Measurements from ENCODE around the gene PLEKHA1. TPM values are rescaled to one million over a fixed set of nuclear protein-coding genes. Genes with fewer than 3 reads are reported as not detected.

PLEKHA1 gene
- polyA plus RNA-seq, 4 donors: 37.4 to 102 (median 96.2) TPM

DNA sequence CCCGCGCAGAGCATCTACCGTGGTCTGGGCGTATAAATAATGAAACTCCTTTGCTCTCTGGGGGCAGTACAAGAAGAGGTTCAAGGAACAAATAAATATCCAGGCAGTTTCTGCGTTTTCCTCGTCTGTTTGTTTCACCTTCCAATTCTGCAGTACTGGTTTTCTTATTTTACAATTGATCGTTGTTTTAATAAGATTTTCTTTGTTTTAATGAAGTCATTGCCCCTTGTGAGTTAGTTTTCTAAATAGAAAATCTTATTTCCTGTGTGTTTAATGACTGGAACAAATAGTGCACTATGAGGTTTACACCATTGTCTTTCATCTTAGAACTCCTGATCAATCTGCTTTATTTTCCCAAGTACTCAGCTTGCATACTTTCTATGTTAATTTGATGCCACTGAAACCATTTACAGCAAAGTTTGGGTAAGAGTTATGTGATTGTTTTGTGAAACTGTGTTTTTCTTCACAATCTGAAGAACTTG is 1.2 kb downstream of the PLEKHA1 start:
- peak in 1 of 4 donors; percentile 23 for DNase-seq (ENCODE audit: low read depth in 4 of 4, low spot score in 3 of 4)

DNA sequence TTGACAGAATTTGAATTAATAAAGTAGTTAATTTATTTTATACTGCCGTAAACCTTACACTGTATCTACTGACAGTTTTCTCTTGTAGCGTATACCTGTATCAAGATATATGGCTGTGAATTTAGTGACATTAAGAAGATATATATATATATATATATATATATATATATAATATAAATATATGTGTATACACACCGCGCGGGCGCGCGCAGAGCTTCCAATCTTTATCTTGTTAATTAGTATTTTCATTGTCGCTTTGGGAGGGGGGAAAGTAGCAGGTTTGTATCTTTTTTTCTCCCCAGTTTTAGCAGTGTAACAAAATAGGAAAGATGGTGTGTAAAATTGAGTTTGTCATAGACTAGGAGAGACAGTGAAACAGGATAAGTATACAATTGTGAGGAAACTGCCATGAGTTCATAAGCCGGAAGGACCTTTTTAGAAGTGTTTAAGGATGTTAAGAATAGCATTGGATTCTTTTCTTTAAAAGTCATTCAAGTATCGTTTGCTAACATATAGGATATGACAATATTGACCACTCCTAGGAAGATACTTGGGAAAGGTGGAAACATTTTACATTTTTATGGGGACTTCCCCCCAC is 2.0 kb downstream of the PLEKHA1 start:
- no peak for DNase-seq (ENCODE audit: low read depth in 4 of 4, low spot score in 3 of 4)

DNA sequence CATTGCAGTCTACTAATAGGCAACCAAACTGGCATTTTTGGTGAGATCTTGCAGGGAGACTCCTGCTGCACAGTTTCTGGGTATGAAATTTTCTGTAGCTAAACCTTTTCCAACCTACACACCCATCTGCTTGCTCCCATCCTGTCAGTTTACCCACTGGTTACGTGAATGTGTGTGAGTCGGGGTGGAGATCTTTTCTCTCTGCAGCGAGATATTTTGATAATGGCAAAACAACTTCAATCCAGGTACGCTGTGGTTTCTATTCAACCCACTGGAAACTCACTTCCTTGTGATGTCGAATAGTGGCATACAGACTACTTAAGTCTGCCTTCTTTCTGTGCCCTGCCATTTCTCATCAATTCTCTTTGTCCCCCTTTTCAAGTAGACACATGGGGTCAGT is 4.5 kb downstream of the PLEKHA1 start:
- no peak for DNase-seq (ENCODE audit: low read depth in 4 of 4, low spot score in 3 of 4)

DNA sequence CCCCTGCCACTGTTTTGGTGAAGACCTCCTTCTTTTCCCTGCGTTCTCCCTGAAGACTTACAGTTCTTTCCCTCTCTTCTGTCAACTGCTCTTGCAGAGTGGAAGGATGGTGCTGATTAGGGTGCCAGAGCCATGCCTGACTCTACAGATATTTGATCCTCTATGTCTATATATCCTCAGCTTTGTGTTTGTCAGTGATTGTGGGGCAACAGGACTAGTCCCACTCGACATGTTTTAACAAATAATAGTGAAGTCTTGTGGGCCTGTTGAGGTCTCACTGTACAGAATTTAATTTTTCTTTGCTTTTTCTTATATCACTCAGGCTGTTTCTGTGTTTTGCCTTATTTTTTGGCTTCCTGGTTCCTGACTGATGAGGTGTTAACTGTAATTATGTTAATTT is 5.0 kb downstream of the PLEKHA1 start:
- no peak for DNase-seq (ENCODE audit: low read depth in 4 of 4, low spot score in 3 of 4)

DNA sequence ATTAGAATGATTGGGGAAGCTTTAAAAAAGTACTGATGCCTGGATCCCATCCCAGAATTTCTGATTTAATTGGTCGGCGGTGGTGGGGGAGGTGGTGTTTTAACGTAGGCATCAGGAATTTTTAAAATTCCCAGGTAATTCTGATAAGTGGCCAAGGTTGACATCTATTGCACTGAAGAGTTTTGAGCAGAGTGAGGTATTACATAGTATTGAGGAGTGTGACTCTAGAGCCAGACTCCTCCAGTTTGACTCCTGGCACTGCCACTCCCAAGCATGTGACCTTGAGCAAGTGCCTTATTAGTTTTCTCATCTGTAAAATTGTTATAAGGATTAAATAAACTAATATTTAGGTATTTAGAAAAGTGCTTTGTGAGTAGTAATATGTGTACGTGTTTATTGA is 6.2 kb downstream of the PLEKHA1 start:
- no peak for DNase-seq (ENCODE audit: low read depth in 4 of 4, low spot score in 3 of 4)

DNA sequence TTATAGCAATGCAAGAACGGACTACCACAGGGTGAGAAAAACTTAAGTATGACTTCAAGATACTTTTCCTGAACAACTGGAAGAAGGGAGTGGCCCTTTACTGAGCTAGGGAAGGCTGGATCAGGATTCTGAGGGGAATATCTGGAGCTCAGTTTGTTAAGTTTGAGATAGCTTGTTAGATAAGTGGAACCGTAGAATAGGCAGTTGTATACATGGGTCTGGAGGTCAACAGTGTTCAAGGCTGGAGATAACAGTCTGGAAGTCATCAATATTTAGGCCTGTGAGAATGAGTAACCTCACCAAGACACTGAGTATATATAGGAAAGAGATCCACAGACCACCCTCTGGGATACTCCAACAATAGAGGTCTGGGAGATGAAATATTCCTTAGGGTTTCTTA is 7.2 kb downstream of the PLEKHA1 start:
- no peak for DNase-seq (ENCODE audit: low read depth in 4 of 4, low spot score in 3 of 4)

DNA sequence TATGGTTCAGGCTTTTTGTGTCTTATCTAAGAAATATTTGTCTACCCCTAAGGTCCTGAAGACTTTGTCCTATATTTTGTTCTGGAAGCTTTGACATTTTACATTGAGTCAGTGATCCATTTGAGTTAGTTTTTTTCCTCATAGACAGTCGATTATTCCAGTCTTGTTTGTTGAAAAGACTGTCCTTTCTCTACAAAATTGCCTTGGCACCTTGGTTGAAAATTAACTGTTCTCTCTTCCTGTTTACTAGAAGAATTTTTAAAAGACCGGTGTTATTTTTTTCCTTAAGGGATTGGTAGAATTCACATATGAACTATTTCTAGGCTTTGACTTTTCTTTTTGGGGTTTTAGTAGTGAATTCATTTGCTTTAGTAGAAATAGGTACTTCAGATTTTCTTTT is 12.0 kb downstream of the PLEKHA1 start:
- DNase-seq (ENCODE audit: low read depth in 4 of 4, low spot score in 3 of 4): no peak

DNA sequence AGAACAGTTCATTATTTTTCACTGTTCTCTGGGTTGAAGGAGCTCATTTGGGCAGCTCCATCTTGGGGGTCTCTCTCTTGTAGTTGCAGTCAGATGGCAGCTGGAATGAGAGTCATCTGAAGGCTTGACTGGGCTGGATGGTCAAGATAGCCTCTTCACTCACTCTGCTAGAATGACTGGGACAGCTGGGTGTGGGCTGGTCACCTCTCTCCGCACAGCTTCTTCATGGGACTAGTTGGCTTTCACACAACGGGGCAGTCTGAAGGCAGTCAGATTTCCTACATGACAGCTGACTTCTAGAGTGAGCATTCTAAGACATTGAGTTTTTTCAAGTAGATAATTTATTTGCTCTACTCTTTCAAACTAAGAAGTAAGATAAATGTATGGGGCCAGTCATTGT is 13.1 kb downstream of the PLEKHA1 start:
- DNase-seq (ENCODE audit: low read depth in 4 of 4, low spot score in 3 of 4): no peak

DNA sequence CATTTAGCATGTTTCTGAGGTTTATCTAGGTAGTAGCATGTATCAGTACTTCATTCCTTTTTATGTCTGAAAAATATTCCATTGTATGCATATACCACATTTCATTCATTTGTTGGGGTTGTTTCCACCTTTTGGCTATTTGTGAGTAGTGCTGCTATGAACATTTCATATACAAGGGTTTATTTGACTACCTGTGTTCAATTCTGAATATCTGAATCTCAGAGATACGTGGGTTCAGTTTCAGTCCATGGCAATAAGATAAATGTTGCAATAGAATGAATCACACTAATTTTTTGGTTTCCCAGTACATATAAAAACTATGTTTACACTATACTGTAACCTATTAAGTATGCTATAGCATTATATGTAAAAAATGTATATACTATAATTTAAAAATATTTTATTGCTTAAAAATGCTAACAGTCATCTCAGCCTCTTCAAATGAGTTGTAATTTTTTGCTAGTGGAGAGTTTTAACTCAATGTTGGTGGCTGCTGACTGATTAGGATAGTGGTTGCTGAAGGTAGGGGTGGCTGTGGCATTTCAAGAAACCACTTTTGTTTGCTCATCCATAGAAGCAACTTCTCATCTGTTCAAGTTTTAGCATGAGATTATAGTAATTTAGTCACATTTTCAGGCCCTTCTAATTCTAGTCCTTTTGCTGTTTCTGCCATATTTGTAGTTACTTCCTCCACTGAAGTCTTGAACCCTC is 13.9 kb downstream of the PLEKHA1 start:
- DNase-seq (ENCODE audit: low read depth in 4 of 4, low spot score in 3 of 4): no peak

DNA sequence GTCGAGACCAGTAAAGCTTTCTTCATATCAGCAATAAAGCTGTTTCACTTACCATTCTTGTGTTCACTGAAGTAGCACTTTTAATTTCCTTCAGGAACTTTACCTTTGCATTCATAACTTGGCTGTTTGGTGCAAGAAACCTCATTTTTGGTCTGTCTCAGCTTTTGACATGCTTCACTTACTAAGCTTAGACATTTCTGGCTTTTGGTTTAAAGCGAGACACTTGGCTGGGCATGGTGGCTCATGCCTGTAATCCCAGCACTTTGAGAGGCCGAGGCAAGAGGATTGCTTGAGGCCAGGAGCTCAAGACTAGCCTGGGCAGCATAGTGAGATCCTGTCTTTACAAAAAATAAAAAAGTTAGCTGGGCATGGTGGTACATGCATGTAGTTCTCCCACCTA is 15.8 kb downstream of the PLEKHA1 start:
- no peak for DNase-seq (ENCODE audit: low read depth in 4 of 4, low spot score in 3 of 4)

DNA sequence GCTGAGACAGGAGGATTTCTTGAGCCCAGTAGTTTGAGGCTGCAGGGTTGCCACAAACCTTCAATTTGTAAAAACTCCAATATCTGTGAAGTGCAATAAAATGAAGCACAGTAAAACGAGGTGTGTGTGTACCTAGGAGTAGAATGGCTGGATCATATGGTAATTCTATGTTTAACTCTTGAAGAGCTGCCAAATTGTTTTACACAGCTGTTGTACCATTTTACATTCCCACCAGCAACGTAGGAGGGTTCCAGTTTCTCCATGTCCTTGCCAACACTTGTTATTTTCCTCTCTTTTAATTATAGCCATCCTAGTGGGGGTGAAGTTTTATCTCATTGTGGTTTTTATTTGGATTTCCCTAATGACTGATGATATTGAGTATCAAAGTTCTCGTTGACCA is 16.2 kb downstream of the PLEKHA1 start:
- DNase-seq (ENCODE audit: low read depth in 4 of 4, low spot score in 3 of 4): no peak

DNA sequence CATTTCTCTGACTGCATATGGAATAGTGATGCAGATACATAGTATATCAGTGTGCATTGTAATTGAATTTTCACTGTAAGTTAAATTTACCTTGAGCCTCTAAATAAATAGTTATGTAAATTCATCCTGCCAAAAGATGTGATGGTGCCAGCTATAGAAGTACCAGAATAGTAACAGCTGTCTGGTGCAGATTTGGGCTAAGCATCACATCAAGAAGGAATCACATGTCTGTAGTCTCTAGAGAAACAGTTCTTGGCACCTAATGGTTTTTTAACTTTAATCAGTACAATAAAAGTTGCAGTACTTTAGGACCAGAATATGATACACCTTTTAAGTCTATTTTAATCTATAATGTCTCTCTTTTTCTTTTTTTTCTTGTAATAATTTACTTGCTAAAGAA is 17.4 kb downstream of the PLEKHA1 start:
- DNase-seq (ENCODE audit: low read depth in 4 of 4, low spot score in 3 of 4): no peak

DNA sequence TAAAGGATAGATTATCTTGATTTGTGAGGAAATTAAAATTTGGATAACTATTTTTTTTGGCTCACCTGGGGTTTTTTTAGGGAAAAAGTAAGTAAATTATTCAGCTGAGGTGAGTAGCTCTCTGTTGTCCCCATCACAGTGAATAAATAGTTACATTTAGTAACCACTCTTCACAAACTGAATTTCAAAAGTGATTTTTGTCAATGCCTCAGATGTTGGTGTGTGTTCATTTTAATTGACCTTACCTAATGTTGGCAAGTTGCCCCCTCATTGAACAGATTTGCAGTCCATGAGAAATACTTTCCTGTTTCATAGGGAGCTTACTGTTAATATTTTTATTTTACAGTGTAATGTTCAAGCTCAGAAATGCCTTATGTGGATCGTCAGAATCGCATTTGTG is 18.3 kb downstream of the PLEKHA1 start:
- no peak for DNase-seq (ENCODE audit: low read depth in 4 of 4, low spot score in 3 of 4)

DNA sequence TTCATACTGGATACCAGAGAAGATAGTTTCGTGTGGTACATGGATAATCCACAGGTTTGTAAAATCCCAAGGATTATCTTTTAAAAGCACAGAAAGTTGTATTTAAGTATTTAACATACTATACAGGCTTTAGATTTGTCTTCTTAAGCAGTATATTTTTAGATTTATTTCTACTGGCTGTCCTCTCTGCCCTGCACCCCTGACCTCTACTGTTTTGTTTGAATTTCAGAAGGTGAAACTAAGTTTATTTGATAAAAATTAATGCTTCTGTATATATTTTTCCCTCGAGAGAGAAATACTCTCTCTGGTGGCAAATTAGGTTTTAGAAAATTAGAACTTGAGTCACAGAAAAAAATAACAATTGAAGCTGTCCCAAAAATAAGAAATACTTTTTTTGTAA is 18.8 kb downstream of the PLEKHA1 start:
- DNase-seq (ENCODE audit: low read depth in 4 of 4, low spot score in 3 of 4): no peak

DNA sequence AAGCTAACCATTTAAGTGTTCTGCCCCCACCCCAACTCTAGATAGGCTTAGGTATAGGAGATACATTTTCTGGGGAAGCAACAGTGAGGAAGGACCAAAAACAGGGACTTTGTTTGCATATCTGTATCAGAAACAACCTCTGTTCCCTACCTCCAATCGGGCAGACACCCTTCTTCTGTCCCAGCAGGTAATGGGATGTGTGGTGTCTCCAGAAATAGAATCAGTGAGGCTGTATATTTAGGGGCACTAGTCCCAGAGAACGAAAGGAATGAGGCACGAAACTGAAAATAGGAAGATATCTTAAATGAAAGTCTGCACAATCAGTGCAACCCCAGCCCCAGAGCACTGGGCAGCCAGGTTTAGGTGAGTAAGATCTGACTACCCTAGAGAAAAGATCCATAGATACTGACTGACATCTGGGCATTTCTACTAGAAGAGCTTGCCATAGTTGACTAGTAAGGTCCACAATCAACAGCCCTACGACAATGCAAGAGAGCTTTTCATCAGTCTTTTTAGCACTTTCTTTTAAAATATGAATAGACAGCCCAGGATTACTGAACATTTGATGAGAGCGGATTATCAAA is 28.1 kb downstream of the PLEKHA1 start:
- DNase-seq (ENCODE audit: low read depth in 4 of 4, low spot score in 3 of 4): no peak

DNA sequence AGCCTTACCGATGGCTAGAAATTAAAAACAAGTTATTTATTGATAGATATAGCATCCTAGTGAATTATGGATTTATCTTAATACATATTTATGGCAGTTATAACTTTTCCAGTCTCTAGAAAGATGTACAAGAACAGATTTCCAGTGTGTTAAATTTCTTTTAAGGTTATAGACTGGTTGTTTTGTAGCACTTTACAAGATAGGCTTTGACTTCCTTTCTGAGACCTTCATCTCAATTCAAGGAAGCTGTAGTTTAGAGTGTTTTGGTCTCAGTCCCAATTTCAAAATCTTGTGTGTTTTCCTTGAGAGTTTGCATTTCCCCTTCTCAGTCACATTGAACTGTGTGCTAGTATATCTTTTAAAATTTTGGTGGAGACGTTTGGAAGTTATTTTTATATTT is 30.1 kb downstream of the PLEKHA1 start:
- DNase-seq (ENCODE audit: low read depth in 4 of 4, low spot score in 3 of 4): no peak

DNA sequence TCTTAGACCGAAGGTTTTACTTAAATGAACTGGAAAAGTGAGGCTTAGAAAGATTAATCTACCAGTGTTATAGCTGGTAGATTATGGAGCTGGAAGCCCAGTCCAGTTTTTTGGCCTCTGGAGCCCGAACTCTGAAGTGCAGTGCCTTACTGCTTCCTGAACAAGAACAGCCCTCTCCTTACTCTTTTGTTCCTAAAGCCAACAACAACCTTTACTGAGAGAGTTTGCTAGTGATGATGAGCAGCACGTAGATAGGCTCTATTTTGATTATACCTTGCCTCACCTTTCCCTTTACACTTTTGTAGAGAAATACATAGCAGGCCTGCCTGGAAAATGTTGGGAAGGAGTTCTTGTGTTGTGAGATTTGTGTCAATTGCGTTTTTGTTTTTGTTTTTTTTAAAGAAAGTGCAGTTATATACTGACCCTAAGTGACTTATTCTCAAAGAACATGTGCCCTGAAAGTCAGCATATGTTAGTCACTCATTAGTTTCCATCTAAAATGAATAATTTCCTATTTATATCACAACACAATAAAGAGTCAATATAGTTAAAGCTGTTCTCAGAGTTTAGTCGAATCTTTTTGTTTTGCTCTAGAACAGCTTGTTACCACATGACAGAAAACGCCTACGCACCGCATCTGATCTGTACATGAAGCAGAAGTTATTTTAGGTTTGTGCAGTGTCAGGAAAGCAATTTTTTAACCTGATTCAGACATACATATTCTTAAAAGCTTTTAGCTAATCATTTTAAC is 33.0 kb downstream of the PLEKHA1 start:
- no peak for DNase-seq (ENCODE audit: low read depth in 4 of 4, low spot score in 3 of 4)

DNA sequence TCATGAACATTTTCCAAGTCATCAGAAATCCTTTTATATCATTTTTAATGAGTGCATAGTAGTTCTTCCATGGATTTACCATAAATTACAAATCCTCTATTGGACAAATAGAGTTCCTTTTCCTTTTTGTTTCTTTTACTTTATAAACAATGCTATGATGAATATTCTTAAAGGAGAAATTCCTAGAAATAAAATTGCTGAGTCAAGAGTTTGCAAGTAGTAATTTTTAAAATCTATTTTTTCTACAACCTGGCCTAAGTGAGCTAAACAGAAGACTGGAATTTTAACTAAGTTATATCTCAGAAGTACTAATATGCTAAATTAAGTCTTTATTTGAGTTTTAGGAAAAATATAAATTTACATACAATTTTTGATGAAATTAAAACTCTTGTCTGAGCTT is 38.8 kb downstream of the PLEKHA1 start:
- DNase-seq (ENCODE audit: low read depth in 4 of 4, low spot score in 3 of 4): no peak

DNA sequence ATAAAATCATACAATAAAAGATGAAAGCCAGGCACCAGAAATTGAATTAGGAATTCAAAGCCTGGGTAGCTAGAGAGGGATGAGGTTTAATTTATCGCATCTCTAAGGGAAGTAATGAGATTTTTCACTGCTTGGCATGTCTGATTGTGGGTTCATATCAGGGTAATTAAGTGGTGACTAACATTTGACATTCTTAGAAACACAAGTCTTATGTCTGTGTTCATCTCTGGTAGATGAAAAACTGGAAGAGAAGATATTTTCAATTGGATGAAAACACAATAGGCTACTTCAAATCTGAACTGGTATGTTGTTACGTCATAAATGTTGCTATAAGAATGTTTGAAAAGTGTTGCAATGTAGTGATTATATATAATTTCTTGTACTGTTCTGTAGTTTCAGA is 43.2 kb downstream of the PLEKHA1 start:
- no peak for DNase-seq (ENCODE audit: low read depth in 4 of 4, low spot score in 3 of 4)

DNA sequence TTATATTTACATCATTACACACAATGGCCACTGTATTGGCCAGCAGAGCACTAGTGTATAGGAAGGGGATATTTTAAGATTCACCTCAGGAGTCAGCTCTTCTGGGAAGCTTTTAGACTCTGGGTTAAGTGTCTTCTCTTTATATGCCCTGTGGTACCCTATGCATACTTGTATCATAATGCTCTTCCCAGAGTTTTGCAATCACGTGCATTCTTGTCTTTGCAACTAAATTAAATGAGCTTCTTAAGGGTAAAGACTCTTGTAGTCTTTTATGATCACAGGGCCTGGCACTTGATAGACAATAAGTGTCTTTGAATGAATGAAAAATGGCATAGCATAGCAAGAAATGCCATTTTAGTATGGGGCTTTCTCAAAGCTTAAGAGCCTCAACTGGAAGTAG is 44.5 kb downstream of the PLEKHA1 start:
- DNase-seq (ENCODE audit: low read depth in 4 of 4, low spot score in 3 of 4): no peak

DNA sequence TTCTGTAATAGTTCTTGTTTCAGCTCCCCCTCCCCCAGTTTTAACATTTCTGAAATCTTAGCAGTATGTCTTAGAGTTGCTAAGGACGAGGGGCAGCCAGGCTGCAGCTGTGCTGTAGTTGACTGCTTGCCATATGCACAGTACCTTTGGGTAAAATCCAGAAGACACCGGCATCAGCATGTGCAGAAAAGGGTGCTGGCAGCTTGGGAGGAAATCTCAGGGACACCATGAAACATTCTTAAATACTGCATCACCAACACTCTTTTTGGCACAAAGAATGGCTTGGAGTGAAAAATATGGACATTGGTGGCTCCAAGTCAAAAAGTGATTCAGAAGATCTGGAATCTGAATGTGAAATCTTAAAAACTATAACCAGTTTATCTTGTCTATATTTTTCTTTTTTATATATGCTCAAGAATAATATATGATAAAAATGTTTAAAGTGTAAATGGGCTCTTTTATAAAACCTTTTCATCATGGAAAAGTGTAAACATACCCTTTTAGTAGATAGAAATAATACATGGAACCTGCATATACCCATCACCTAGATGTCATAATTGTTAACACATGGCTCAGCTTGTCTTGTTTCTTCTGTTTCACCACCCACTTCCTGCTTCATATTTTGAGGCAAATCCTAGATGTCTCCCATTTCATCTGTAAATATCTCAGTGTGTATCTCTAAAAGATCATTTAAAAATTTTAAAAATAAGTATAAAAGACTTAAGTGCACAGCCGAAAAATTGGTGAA is 45.5 kb downstream of the PLEKHA1 start:
- DNase-seq (ENCODE audit: low read depth in 4 of 4, low spot score in 3 of 4): no peak
